Activated CD8-positive, alpha-beta memory T cell treated with anti-CD3 and anti-CD28 coated beads for 1 hour (primary cell): ENCODE results near the gene USP22.

ENCODE experiments used
- DNase-seq, 2 donors: peaks; one replicate each; pipeline ENCODE4 v3.0.0-alpha.2; 2020; ENCODE audit warnings: low read depth in 1 of 2; ENCODE audit errors: extremely low read depth in 1 of 2

The USP22 gene

DNA sequence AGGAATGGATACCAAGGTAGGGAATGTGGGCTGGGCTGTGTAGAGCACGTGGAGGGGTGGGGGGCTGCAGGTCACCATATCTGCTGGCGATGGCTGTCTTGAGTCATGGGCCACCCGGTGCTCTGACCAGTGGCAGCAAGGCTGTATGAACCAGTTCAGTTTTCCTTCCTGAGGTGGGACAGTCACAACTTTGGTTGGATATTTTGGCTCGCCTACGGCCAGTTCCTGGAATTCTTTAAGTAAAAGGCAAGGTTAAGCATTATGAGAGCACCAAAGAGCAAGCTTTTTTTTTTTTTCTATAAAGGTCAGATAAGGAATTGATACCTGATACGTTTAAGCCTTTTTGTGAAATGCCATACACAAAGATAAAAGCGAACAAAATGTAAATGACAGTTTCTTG, 81.9 kb downstream of the USP22 start:
- no peak for DNase-seq

DNA sequence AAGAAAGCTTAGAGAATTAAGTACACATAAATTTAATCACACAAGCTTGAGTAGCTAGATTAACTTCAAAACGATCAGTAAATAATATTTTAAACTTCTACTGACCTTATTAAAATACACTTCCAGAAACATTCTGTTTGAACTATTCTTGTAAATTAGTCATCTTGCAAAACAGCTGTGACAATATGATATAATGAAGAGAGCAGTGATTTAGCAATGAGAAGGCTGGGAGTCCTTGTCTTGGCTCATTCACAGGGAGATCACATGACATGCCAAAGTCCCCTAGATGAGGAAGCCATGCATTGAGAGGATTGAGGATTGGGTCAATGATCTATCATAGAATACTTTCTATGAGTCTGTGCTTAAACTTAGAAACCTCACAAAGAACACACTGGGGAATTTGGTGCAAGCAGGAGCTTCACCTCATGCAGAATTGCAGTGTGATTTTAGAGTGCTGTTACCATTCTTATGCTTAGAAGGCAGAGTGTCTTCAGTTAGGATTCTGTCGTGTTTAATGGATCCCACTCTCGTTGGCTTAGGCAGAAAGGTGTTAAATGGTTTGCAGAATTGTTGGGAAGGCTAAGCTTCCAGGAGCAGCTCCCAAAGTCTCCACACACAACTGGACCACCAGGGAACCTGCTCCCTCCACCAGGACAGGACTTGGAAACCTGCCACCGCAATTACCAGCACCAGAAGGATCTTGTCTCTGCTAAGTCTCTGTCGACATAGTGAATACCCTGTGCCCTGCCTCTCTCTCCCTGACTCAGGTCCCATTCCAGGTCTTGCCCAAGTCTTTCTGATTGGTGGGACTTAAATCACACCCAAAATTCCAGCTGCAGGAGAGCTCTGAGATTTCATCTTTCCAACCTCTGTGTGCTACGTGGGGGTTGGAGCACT, 87.1 kb downstream of the USP22 start:
- DNase-seq = no peak

- DNase-seq = no peak
These were observed 88.0 kb downstream of the USP22 start for GRCh38 chr17:20954794-20955193.

DNA sequence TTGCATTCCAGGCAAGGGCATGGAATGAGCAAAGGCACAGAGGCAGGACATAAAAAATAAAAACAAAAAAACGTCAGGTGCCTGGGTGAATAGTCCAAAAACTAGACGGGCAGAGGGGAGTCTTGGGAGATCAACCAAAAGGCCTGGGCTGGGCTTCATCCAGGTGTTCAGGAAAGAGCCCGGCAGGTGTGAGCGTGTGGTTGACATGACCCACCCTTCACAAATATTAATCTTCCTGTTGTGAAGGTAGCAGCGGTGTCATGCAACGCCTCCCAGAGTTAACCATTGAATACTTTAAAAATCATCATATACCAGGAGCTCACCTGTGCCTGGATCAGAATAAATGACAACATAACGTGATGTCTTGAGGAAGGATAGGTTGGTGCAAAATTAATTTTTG, 90.6 kb downstream of the USP22 start:
- no peak for DNase-seq
